ENCODE measurements around the gene CNIH3. TPM values are rescaled to one million over a fixed set of nuclear protein-coding genes. Genes with fewer than 3 reads are reported as not detected.

CNIH3 gene
- total RNA-seq, 4 donors from 2014 or later, result 6.2 to 6.3 TPM; not detected in 2

- H3K4me3 ChIP-seq, result no peak overlapping the region
- DNase-seq, result no peak
- no peak overlapping the region for H3K27ac ChIP-seq
- no peaks in the 10 kb centered on the region for H3K4me1 ChIP-seq
- H3K36me3 ChIP-seq, result no peaks in the 10 kb centered on the region
- H3K9me3 ChIP-seq, result no peaks in the 10 kb centered on the region
- no peaks in the 10 kb centered on the region for H3K27me3 ChIP-seq
- intact Hi-C loops (cut with DNase I; ENCODE audit: low total_unique reads), result no loop called here
- no peak for TF ChIP-seq POLR2A (IDR thresholded peaks at IDR 0.05)
- TF ChIP-seq, protein P1, sequence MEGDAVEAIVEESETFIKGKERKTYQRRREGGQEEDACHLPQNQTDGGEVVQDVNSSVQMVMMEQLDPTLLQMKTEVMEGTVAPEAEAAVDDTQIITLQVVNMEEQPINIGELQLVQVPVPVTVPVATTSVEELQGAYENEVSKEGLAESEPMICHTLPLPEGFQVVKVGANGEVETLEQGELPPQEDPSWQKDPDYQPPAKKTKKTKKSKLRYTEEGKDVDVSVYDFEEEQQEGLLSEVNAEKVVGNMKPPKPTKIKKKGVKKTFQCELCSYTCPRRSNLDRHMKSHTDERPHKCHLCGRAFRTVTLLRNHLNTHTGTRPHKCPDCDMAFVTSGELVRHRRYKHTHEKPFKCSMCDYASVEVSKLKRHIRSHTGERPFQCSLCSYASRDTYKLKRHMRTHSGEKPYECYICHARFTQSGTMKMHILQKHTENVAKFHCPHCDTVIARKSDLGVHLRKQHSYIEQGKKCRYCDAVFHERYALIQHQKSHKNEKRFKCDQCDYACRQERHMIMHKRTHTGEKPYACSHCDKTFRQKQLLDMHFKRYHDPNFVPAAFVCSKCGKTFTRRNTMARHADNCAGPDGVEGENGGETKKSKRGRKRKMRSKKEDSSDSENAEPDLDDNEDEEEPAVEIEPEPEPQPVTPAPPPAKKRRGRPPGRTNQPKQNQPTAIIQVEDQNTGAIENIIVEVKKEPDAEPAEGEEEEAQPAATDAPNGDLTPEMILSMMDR (IDR thresholded peaks at IDR 0.05), result no peak
Measured at GRCh38 chr1:224739997-224740684, 124.0 kb downstream of the CNIH3 start.

GRCh38 chr1:224740685-224741052, 124.6 kb downstream of the CNIH3 start:
- no peaks in the 10 kb centered on the region for H3K4me1 ChIP-seq
- no peaks in the 10 kb centered on the region for H3K36me3 ChIP-seq
- TF ChIP-seq, protein P1 (IDR thresholded peaks at IDR 0.05), result no peak
- TF ChIP-seq POLR2A (IDR thresholded peaks at IDR 0.05), result no peak
- H3K27me3 ChIP-seq, result no peaks in the 10 kb centered on the region
- intact Hi-C loops (cut with DNase I; ENCODE audit: low total_unique reads), result no loop called here
- H3K27ac ChIP-seq, result no peak overlapping the region
- no peaks in the 10 kb centered on the region for H3K9me3 ChIP-seq
- DNase-seq, result no peak
- H3K4me3 ChIP-seq, result no peak overlapping the region

- no peaks in the 10 kb centered on the region for H3K4me1 ChIP-seq
- H3K27me3 ChIP-seq, result no peaks in the 10 kb centered on the region
- DNase-seq, result no peak
- H3K9me3 ChIP-seq, result no peaks in the 10 kb centered on the region
- intact Hi-C loops (cut with DNase I; ENCODE audit: low total_unique reads), result no loop called here
- no peak overlapping the region for H3K4me3 ChIP-seq
- H3K27ac ChIP-seq, result no peak overlapping the region
- TF ChIP-seq POLR2A (IDR thresholded peaks at IDR 0.05), result no peak
- TF ChIP-seq, protein P1 (IDR thresholded peaks at IDR 0.05), result no peak
- no peaks in the 10 kb centered on the region for H3K36me3 ChIP-seq
Measured at GRCh38 chr1:224742349-224742748, 126.2 kb downstream of the CNIH3 start.

DNA sequence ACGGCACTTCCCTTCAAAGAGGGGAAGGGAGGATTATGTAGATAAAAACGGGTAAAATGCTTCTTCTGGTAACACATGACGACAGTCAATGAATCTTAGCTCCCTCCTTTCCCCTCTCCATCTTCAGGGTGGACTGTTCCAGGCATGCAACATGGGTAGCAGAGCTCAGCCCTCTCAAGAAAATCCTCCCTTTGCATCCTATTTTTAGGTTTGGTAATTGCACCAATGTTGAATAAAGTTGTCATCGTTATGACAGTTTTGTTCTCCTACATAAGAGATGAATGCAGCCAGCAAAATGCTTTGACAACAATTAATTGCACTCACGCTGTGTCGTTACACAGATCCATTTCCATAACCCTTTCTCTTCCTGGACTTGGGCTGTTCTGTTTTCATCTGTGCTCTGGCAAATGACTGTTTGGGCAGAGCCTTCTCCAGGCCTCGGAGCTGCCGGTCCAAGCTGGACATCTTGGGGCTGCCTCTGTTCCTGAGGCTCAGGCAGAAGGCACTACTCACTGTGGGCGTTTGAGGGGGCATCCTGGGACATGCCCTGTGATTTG, 127.6 kb downstream of the CNIH3 start:
- TF ChIP-seq POLR2A (IDR thresholded peaks at IDR 0.05), result no peak
- TF ChIP-seq, protein P1 (IDR thresholded peaks at IDR 0.05), result no peak
- intact Hi-C loops (cut with DNase I; ENCODE audit: low total_unique reads), result no loop called here
- Histone ChIP-seq H3K27me3 (no peaks in the 10 kb centered on the region), H3K36me3 (no peaks in the 10 kb centered on the region), H3K4me1 (no peaks in the 10 kb centered on the region), H3K4me3 (no peak overlapping the region), H3K27ac (no peak overlapping the region), H3K9me3 (no peaks in the 10 kb centered on the region)
- DNase-seq, result no peak

GRCh38 chr1:224744521-224744920, 128.4 kb downstream of the CNIH3 start:
- H3K27me3 ChIP-seq, result no peaks in the 10 kb centered on the region
- H3K4me1 ChIP-seq, result no peaks in the 10 kb centered on the region
- no peak overlapping the region for H3K4me3 ChIP-seq
- intact Hi-C loops (cut with DNase I; ENCODE audit: low total_unique reads), result no loop called here
- H3K27ac ChIP-seq, result no peak overlapping the region
- no peaks in the 10 kb centered on the region for H3K36me3 ChIP-seq
- no peak for DNase-seq
- H3K9me3 ChIP-seq, result no peaks in the 10 kb centered on the region
- no peak for TF ChIP-seq POLR2A (IDR thresholded peaks at IDR 0.05)
- TF ChIP-seq, protein P1 (IDR thresholded peaks at IDR 0.05), result no peak

Data from uterus (tissue), 4 donors.